HCT116 (cell line): ENCODE measurements around the gene CACNA1S.

Source experiments
- CTCF ChIP-seq, 3 experiments: fragments of 200-600 bp in 1 of 3; sonication (generic) in 1 of 3; IDR thresholded peaks in 2 of 3; conservative IDR thresholded peaks in 1 of 3; 2 replicates each; pipeline ENCODE4 v1.5.1; 2012 to 2017; ENCODE audit warnings: low read depth in 2 of 3, low read length in 2 of 3, antibody characterized with exemption in 1 of 3, borderline replicate concordance in 1 of 3, control low read depth in 1 of 3, mild to moderate bottlenecking in 1 of 3, mixed read lengths in 1 of 3, mixed run types in 1 of 3, moderate library complexity in 1 of 3; ENCODE audit not compliant: insufficient read depth in 1 of 3
- REST ChIP-seq: IDR thresholded peaks from 2 replicates; pipeline ENCODE4 v1.6.1; 2012; ENCODE audit warnings: low read depth
- ZFX ChIP-seq: fragments of 450-650 bp; IDR thresholded peaks from 2 replicates; pipeline ENCODE4 v1.6.1; 2017

- no peak for TF ChIP-seq ZFX
- no peak for TF ChIP-seq CTCF (IDR thresholded peaks at IDR 0.05 in 2 of 3, conservative IDR thresholded peaks at IDR 0.05 in 1 of 3; ENCODE audit: borderline replicate concordance in 1 of 3, insufficient read depth in 1 of 3, low read depth in 2 of 3, low read length in 2 of 3)
- no peak for TF ChIP-seq REST
Observed at GRCh38 chr1:201066986-201067385, 45.2 kb downstream of the CACNA1S start.
